Esophagus squamous epithelium (tissue), 4 donors: ENCODE data around the gene CDIP1.

Experiments used
- POLR2A ChIP-seq, 4 donors: fragments of 450-650 bp; IDR thresholded peaks; one replicate each; pipeline ENCODE4 v1.6.1; 2017; ENCODE audit warnings: antibody characterized with exemption in 4 of 4, mild to moderate bottlenecking in 4 of 4, moderate library complexity in 3 of 4
- TF ChIP-seq, protein P1 (sequence below), 6 experiments: fragments of 450-650 bp in 4 of 6; fragments of 200-600 bp in 2 of 6; sonication (generic) in 2 of 6; IDR thresholded peaks; one replicate each; pipeline ENCODE4 v1.5.1; 2016 to 2019; ENCODE audit warnings: antibody characterized with exemption in 6 of 6, mild to moderate bottlenecking in 4 of 6, moderate library complexity in 4 of 6

DNA sequence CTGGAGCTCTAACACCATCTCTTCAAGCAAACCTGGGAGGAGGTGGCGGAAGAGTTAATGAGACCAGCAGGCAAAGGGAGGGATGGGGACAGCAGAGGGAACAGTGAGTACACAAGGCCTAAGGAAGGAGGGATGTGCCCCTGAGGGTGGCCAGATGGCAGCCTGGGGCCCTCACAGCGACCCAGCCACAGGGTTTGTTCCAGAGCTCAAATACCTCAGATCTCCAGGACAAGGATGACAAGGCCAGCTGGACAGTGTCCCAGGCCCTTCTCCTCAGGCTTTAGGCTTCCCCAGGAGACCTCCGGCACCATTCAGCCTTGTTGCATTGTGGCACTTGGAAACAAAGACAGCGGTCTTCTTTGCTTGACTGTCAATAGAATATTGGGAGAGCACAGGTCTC is 14.9 kb downstream of the CDIP1 start:
- TF ChIP-seq, protein P1, sequence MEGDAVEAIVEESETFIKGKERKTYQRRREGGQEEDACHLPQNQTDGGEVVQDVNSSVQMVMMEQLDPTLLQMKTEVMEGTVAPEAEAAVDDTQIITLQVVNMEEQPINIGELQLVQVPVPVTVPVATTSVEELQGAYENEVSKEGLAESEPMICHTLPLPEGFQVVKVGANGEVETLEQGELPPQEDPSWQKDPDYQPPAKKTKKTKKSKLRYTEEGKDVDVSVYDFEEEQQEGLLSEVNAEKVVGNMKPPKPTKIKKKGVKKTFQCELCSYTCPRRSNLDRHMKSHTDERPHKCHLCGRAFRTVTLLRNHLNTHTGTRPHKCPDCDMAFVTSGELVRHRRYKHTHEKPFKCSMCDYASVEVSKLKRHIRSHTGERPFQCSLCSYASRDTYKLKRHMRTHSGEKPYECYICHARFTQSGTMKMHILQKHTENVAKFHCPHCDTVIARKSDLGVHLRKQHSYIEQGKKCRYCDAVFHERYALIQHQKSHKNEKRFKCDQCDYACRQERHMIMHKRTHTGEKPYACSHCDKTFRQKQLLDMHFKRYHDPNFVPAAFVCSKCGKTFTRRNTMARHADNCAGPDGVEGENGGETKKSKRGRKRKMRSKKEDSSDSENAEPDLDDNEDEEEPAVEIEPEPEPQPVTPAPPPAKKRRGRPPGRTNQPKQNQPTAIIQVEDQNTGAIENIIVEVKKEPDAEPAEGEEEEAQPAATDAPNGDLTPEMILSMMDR (IDR thresholded peaks at IDR 0.05): no peak
- no peak for TF ChIP-seq POLR2A (IDR thresholded peaks at IDR 0.05)
